Measurements from ENCODE around the gene TNFRSF19. TPM values are rescaled to one million over a fixed set of nuclear protein-coding genes. Genes with fewer than 3 reads are reported as not detected.

TNFRSF19 gene
- total and polyA plus RNA-seq, 2 of the 8 experiments (the other 6 are each of a cell fraction or from before 2014, with no cell fraction given) = 0.50 to 0.95 TPM

DNA sequence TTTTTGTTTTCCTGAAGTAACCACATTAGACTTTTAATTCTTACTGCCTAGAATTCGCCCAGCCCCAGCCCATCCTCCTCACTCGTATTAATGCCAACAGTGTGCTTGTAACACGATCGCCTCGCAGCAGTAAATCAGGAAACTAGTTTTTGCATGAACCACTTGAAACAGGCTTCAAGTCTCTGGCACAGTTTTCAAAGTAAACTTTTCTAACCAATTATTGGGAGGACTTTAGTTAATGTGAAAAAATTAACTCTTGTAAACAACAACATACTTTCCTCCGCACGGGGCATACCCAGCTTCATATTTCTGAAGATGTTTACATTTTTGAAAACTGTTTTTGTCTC is 39.2 kb downstream of the TNFRSF19 start (continued):
- TF ChIP-seq, protein P1, sequence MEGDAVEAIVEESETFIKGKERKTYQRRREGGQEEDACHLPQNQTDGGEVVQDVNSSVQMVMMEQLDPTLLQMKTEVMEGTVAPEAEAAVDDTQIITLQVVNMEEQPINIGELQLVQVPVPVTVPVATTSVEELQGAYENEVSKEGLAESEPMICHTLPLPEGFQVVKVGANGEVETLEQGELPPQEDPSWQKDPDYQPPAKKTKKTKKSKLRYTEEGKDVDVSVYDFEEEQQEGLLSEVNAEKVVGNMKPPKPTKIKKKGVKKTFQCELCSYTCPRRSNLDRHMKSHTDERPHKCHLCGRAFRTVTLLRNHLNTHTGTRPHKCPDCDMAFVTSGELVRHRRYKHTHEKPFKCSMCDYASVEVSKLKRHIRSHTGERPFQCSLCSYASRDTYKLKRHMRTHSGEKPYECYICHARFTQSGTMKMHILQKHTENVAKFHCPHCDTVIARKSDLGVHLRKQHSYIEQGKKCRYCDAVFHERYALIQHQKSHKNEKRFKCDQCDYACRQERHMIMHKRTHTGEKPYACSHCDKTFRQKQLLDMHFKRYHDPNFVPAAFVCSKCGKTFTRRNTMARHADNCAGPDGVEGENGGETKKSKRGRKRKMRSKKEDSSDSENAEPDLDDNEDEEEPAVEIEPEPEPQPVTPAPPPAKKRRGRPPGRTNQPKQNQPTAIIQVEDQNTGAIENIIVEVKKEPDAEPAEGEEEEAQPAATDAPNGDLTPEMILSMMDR (IDR thresholded peaks at IDR 0.05; ENCODE audit: control extremely low read depth in 1 of 3, insufficient read depth in 1 of 3, low read depth in 1 of 3, low read length in 3 of 3) = no peak
